GM19372 (cell line): ENCODE results near the gene IFITM5.

Experiments
- ATAC-seq: cut with Tn5 transposase; IDR thresholded peaks from one replicate; pipeline ENCODE4 v1.9.1; 2021; ENCODE audit warnings: mild to moderate bottlenecking, low read depth, moderate library complexity; ENCODE audit not compliant: unreplicated experiment

IFITM5 gene

DNA sequence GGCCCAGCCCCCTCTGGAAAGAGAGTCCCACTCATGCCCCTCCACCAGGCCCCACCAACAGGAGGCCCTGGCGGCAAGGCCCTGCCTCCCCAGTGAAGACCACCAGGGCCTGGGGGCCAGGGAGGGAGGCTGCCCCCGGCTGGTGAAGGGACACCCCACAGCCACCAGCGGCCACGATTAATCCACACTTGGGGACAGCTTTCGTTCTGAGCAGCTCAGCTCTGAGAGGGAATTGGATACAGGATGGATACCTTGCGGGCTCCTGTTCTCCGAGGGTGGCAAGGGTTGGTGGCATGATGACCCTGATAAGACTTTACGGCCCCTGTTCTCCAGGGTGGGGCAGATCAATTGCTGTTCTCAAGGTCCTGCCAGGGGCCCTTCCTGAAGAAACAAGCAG is 28.0 kb downstream of the IFITM5 start:
- ATAC-seq = no peak

DNA sequence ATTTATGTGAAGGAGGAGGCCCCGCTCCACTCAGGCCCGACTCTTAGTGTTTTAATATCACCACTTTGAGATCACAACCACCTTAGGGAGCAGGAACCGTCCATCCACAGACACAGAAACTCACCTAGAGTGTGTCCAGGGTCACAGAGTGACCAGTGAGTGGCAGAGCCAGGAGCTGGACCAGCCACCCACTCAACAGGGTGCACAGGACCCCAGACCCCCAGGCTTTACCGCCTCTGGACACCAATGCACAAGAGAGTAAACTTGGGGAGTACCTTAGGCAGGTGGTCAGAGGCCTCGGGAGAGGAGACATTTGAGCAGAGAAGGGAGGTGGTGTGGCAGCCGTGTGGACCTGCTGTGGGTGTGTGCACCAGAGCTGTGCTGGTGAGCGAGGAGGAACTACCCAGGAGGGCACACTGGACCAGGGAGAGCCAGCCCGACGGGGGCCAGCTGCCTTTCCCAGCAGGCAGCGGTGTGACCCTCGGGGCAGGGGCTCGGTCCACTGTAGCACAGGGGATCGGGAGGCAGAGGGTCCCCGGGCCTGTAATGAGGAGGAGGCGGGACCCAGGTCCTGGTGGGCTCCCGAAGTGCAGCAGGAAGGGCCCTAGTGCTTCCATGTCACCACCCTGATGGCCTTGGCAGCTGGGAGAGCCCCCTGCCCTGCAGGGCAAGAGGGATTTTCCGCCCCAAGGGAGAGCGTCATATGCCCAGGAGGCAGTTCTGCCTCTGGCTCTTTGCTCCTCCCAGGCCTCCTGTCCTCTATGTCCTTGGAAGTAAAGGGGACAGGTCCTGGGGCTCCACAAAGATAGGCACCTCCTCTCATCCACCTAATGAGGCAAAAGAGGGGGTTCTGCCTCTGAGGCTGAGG is 28.6 kb downstream of the IFITM5 start:
- ATAC-seq = no peak

GRCh38 chr11:269146-269890 is 30.0 kb downstream of the IFITM5 start:
- peak; percentile 57 for ATAC-seq

DNA sequence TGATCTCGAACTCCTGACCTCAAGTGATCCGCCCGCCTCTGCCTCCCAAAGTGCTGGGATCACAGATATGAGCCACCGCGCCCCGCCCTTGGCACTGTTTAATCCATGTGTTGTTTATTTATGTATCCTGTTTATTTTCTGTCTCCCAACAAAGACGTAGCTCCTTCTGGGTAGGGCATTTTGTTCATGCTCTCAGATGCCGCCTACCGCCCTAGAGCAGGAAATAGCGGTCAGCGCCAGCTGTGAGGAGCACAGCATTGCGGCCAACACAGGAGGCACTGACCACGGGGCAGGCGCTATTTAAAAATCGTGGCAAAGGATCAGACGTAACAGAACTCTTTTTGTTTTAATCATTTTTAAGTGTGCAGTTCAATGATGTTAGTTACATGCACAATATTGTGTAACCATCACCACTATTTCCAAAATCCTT is 30.6 kb downstream of the IFITM5 start:
- ATAC-seq = peak; percentile 36

- ATAC-seq = no peak
These were observed 31.8 kb downstream of the IFITM5 start for GRCh38 chr11:267491-267994.

- no peak for ATAC-seq
These were observed 32.5 kb downstream of the IFITM5 start for GRCh38 chr11:266676-267439.

DNA sequence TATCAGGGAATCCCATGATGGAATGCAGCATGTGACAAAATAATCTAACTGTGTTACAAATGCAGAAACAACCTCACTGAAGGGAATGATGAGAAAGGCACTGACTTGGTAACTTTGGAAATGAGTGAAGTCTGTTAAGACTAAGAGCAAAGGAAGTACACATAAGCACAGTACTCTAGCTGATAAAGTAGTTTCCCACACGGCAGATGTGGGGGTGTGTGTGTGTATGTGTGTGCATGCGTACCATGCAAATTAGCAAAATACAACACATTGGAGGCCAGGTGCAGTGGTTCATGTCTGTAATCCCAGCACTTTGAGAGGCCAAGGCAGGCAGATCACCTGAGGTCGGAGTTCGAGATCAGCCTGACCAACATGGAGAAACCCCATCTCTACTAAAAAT is 37.7 kb downstream of the IFITM5 start:
- ATAC-seq = no peak

GRCh38 chr11:259413-259812 is 39.9 kb downstream of the IFITM5 start:
- no peak for ATAC-seq

- ATAC-seq = no peak
These were observed 41.4 kb downstream of the IFITM5 start for GRCh38 chr11:257766-258493.

- no peak for ATAC-seq
These were observed 42.2 kb downstream of the IFITM5 start for GRCh38 chr11:256952-257737.

DNA sequence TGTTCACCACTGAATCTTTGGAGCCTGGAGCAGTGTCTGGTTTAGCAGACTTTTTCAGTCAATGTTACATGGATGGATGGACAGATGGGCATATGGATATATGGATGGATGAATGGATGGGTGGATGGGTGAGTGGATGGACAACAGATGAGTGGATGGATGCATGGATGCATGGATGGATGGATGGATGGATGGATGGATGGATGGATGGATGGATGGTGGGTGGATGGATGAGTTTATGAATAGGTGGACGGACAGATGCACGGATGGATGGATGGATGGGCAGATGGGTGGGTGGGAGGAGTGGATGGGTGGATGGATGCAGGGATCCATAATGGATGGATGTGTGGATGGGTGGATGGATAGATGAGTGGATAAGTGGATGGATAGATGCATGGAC is 43.5 kb downstream of the IFITM5 start:
- no peak for ATAC-seq

DNA sequence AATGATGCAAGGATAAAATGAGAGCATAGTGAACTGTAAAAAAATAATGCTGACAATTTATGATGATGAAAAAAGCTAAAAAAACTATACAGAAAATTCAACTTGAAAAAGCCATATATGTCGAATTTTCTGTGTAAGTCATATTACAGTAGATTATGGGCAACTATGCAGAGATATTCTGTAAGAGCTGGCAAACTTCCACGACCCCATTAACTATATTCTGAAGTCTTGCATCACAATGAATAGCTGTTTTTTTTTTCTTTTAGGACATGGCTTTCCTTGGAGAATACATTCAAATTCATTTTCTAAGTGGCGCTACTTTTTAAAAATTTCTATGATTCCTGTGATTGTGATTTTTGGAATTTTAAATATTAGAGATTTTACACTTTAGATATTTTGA is 44.1 kb downstream of the IFITM5 start:
- no peak for ATAC-seq

DNA sequence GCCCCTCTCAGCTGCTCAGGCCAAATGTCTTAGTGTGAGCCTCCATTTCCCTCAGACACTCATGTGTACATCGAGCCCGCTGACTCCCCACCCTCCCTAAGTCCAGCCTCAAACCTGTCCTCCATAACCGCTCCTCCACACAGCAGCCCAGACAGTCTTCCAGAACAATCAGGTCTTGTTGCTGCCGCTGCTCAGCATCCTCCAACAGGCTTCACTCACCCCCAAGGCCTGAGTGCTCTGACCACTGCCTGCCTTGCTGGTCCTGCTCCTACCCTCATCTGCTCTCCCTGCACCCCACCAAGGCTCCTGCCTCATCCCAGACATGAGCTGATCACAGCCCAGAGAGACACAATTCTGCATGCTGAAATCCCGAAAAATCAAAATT is 45.4 kb downstream of the IFITM5 start:
- no peak for ATAC-seq

GRCh38 chr11:253160-253885 is 46.0 kb downstream of the IFITM5 start:
- no peak for ATAC-seq

DNA sequence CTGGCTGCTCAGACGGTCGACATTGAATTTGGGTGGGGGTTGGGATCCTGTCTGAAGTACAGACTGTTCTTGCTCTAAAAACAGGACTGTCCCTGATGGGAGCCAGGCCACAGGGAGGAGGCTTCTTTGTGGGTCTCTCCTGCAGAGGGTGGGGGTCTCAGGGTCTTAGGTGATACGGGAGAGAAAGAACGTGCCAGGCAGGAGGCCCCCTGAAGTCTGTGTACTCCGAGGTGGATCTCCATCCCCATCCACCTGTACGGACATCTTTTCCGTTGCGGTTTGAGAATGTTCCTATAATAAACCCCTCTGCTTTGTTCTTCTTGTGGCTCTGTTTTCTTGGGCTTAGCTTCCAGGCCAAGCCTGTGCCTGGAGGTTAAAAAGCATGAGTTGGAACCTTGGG is 46.7 kb downstream of the IFITM5 start:
- ATAC-seq = no peak

GRCh38 chr11:251550-251949 is 47.8 kb downstream of the IFITM5 start:
- ATAC-seq = no peak

- ATAC-seq = no peak
These were observed 48.5 kb downstream of the IFITM5 start for GRCh38 chr11:250740-251299.

GRCh38 chr11:250274-250673 is 49.1 kb downstream of the IFITM5 start:
- ATAC-seq = no peak

GRCh38 chr11:249062-249461 is 50.3 kb downstream of the IFITM5 start:
- ATAC-seq = no peak
